Liver (tissue), 9 donors: Measurements from ENCODE around the gene NLRP10. TPM values are rescaled to one million over a fixed set of nuclear protein-coding genes. Genes with fewer than 3 reads are reported as not detected.

ENCODE experiments used
- DNase-seq: peaks from one replicate; pipeline ENCODE4 v3.0.0-alpha.2; 2017; ENCODE audit warnings: low spot score
- H3K27ac ChIP-seq, 2 donors: one replicate each; pipeline ENCODE4 v1.7.0; 2013; ENCODE audit warnings: inconsistent platforms in 2 of 2, low read length in 2 of 2, control low read depth in 1 of 2, low read depth in 1 of 2, mild to moderate bottlenecking in 1 of 2
- H3K27me3 ChIP-seq, 4 donors: one replicate each; pipeline versions ENCODE4 v1.6.1 to v1.7.0; 2013; ENCODE audit warnings: low read length in 3 of 4, inconsistent platforms in 1 of 4, mild to moderate bottlenecking in 1 of 4, moderate library complexity in 1 of 4; ENCODE audit not compliant: control insufficient read depth in 4 of 4, insufficient read depth in 4 of 4
- H3K36me3 ChIP-seq, 4 donors: one replicate each; pipeline versions ENCODE4 v1.6.1 to v1.7.0; 2013; ENCODE audit warnings: low read length in 3 of 4, mild to moderate bottlenecking in 3 of 4, low read depth in 1 of 4, moderate library complexity in 1 of 4; ENCODE audit not compliant: control insufficient read depth in 4 of 4, insufficient read depth in 3 of 4
- H3K4me1 ChIP-seq, 4 donors: one replicate each; pipeline versions ENCODE4 v1.6.1 to v1.7.0; 2013; ENCODE audit warnings: low read length in 3 of 4, mild to moderate bottlenecking in 3 of 4, moderate library complexity in 1 of 4; ENCODE audit not compliant: control insufficient read depth in 4 of 4, insufficient read depth in 4 of 4
- H3K4me3 ChIP-seq, 3 donors: one replicate each; pipeline versions ENCODE4 v1.6.1 to v1.7.0; 2013; ENCODE audit warnings: low read length in 3 of 3, control low read depth in 1 of 3, low read depth in 1 of 3, mild to moderate bottlenecking in 1 of 3
- H3K9ac ChIP-seq, 2 donors: one replicate each; pipeline ENCODE4 v1.7.0; 2013; ENCODE audit warnings: low read length in 2 of 2, mild to moderate bottlenecking in 2 of 2, moderate library complexity in 2 of 2, control low read depth in 1 of 2, low read depth in 1 of 2
- H3K9me3 ChIP-seq, 4 donors: one replicate each; pipeline versions ENCODE4 v1.6.1 to v1.7.0; 2013; ENCODE audit warnings: low read length in 3 of 4; ENCODE audit not compliant: control insufficient read depth in 4 of 4
- EGR1 ChIP-seq, 2 donors: IDR thresholded peaks; 2 replicates each; pipeline ENCODE4 v1.6.1; 2016 to 2018; ENCODE audit warnings: antibody characterized with exemption in 2 of 2, low read depth in 2 of 2
- FOXA1 ChIP-seq: IDR thresholded peaks from 2 replicates; pipeline ENCODE4 v1.6.1; 2016; ENCODE audit warnings: antibody characterized with exemption
- FOXA2 ChIP-seq: IDR thresholded peaks from 2 replicates; pipeline ENCODE4 v1.6.1; 2016; ENCODE audit warnings: antibody characterized with exemption
- GABPA ChIP-seq, 2 donors: IDR thresholded peaks in 1 of 2; conservative IDR thresholded peaks in 1 of 2; 2 replicates each; pipeline ENCODE4 v1.6.1; 2016; ENCODE audit warnings: antibody characterized with exemption in 2 of 2, mild to moderate bottlenecking in 1 of 2, moderate library complexity in 1 of 2
- HNF4A ChIP-seq, 2 donors: conservative IDR thresholded peaks; 2 replicates each; pipeline ENCODE4 v1.6.1; 2016; ENCODE audit warnings: antibody characterized with exemption in 2 of 2, mild to moderate bottlenecking in 2 of 2
- HNF4G ChIP-seq: IDR thresholded peaks from 2 replicates; pipeline ENCODE4 v1.6.1; 2016; ENCODE audit warnings: antibody characterized with exemption
- JUND ChIP-seq, 2 donors: IDR thresholded peaks; 2 replicates each; pipeline ENCODE4 v1.6.1; 2016; ENCODE audit warnings: antibody characterized with exemption in 2 of 2
- NR2F2 ChIP-seq: IDR thresholded peaks from 2 replicates; pipeline ENCODE4 v1.6.1; 2016; ENCODE audit warnings: antibody characterized with exemption
- RAD21 ChIP-seq, 2 donors: IDR thresholded peaks; 2 replicates each; pipeline ENCODE4 v1.6.1; 2016; ENCODE audit warnings: antibody characterized with exemption in 2 of 2, mild to moderate bottlenecking in 2 of 2
- RXRA ChIP-seq, 2 donors: IDR thresholded peaks; 2 replicates each; pipeline ENCODE4 v1.6.1; 2017 to 2018; ENCODE audit warnings: antibody characterized with exemption in 2 of 2, mild to moderate bottlenecking in 1 of 2
- SP1 ChIP-seq: IDR thresholded peaks from 2 replicates; pipeline ENCODE4 v1.6.1; 2018; ENCODE audit warnings: antibody characterized with exemption, mild to moderate bottlenecking
- TAF1 ChIP-seq: conservative IDR thresholded peaks from 2 replicates; pipeline ENCODE4 v1.6.1; 2016; ENCODE audit warnings: antibody characterized with exemption, mild to moderate bottlenecking
- YY1 ChIP-seq: IDR thresholded peaks from 2 replicates; pipeline ENCODE4 v1.6.1; 2016; ENCODE audit warnings: antibody characterized with exemption, mild to moderate bottlenecking
- ZBTB33 ChIP-seq: IDR thresholded peaks from 2 replicates; pipeline ENCODE4 v1.6.1; 2016; ENCODE audit warnings: antibody characterized with exemption
- WGBS: extraction: QIAGEN DNeasy Blood & Tissue Kit; methylation state at CpG from one replicate; pipeline ENCODE4 v1.1.7; 2013; 5-methylcytosine and 5-hydroxymethylcytosine counted together
- polyA plus RNA-seq, 2 donors: library from polyadenylated mRNA; stranded (reverse) in 1 of 2; unstranded in 1 of 2; fragments of 200-250 nt in 1 of 2; fragments of >200 nt in 1 of 2; fragmentation: Nextera tagmentation in 1 of 2; extraction: Ambion mirVana in 1 of 2; gene quantifications; one replicate each; pipeline versions ENCODE4 v1.2.1 to v1.2.3, GENCODE V29; 2013 to 2015
- total RNA-seq, 2 donors: library from RNA; depleted of rRNA; stranded (reverse); fragments of >200 nt; gene quantifications; one replicate each; pipeline ENCODE4 v1.2.3, GENCODE V29; 2014
- TF ChIP-seq, protein P1 (sequence below): IDR thresholded peaks from 2 replicates; pipeline ENCODE4 v1.6.1; 2016; ENCODE audit warnings: antibody characterized with exemption
- TF ChIP-seq, protein P2 (sequence below): IDR thresholded peaks from 2 replicates; pipeline ENCODE4 v1.6.1; 2016; ENCODE audit warnings: antibody characterized with exemption, mild to moderate bottlenecking
- TF ChIP-seq, protein P3 (sequence below): IDR thresholded peaks from 2 replicates; pipeline ENCODE4 v1.6.1; 2016; ENCODE audit warnings: antibody characterized with exemption
- TF ChIP-seq, protein P4 (sequence below): fragments of 150-350 bp; IDR thresholded peaks from 2 replicates; pipeline ENCODE4 v1.5.1; 2017; ENCODE audit warnings: improper control_type of control experiment, low read depth, low read length; ENCODE audit not compliant: missing input control
- donor health status: healthy.
- donor health status: healthy.
- donor health status: healthy.
- donor health status: healthy.
- donor health status: healthy.

The NLRP10 gene
- total and polyA plus RNA-seq, 4 donors = not detected

- TF ChIP-seq JUND (IDR thresholded peaks at IDR 0.05) = no peak
- no peak for TF ChIP-seq SP1
- TF ChIP-seq YY1 = no peak
Measured at GRCh38 chr11:7964873-7965272, 374 bp downstream of the NLRP10 start (continued).

DNA sequence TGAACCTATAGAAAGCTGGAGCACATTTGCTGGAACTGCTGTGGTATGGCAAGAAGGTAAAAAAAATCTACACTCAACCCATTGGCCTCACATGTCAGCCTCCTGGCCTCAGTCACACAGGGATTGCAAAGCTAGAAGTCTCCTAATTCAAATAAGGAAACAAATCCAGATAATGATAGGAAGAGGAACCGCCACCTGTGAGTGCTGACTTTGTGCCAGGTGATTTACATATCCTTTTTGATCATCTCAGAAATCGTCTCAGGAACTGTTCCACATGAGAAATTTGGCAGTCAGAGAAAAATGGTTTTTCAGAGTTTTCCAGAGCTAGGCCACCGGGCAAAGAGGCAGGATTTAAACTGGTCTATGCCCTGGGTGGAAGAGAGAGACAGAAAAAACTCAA lies 986 bp downstream of the NLRP10 start:
- no peak for DNase-seq
- no peaks in the 10 kb centered on the region for H3K9me3 ChIP-seq
- TF ChIP-seq SP1 (no peak), FOXA2 (no peak), TAF1 (no peak), NR2F2 (no peak), ZBTB33 (no peak), GABPA (IDR thresholded peaks at IDR 0.05 in 1 of 2, conservative IDR thresholded peaks at IDR 0.05 in 1 of 2) (no peak), RAD21 (IDR thresholded peaks at IDR 0.05) (no peak), EGR1 (IDR thresholded peaks at IDR 0.05; ENCODE audit: low read depth in 2 of 2) (no peak), HNF4G (no peak), JUND (IDR thresholded peaks at IDR 0.05) (no peak), RXRA (IDR thresholded peaks at IDR 0.05) (no peak), FOXA1 (no peak), YY1 (no peak), HNF4A (conservative IDR thresholded peaks at IDR 0.05) (no peak)
- TF ChIP-seq, protein P1, sequence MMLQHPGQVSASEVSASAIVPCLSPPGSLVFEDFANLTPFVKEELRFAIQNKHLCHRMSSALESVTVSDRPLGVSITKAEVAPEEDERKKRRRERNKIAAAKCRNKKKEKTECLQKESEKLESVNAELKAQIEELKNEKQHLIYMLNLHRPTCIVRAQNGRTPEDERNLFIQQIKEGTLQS = no peak
- TF ChIP-seq, protein P2, sequence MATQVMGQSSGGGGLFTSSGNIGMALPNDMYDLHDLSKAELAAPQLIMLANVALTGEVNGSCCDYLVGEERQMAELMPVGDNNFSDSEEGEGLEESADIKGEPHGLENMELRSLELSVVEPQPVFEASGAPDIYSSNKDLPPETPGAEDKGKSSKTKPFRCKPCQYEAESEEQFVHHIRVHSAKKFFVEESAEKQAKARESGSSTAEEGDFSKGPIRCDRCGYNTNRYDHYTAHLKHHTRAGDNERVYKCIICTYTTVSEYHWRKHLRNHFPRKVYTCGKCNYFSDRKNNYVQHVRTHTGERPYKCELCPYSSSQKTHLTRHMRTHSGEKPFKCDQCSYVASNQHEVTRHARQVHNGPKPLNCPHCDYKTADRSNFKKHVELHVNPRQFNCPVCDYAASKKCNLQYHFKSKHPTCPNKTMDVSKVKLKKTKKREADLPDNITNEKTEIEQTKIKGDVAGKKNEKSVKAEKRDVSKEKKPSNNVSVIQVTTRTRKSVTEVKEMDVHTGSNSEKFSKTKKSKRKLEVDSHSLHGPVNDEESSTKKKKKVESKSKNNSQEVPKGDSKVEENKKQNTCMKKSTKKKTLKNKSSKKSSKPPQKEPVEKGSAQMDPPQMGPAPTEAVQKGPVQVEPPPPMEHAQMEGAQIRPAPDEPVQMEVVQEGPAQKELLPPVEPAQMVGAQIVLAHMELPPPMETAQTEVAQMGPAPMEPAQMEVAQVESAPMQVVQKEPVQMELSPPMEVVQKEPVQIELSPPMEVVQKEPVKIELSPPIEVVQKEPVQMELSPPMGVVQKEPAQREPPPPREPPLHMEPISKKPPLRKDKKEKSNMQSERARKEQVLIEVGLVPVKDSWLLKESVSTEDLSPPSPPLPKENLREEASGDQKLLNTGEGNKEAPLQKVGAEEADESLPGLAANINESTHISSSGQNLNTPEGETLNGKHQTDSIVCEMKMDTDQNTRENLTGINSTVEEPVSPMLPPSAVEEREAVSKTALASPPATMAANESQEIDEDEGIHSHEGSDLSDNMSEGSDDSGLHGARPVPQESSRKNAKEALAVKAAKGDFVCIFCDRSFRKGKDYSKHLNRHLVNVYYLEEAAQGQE = no peak
- TF ChIP-seq, protein P3, sequence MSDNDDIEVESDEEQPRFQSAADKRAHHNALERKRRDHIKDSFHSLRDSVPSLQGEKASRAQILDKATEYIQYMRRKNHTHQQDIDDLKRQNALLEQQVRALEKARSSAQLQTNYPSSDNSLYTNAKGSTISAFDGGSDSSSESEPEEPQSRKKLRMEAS = no peak
- TF ChIP-seq, protein P4, sequence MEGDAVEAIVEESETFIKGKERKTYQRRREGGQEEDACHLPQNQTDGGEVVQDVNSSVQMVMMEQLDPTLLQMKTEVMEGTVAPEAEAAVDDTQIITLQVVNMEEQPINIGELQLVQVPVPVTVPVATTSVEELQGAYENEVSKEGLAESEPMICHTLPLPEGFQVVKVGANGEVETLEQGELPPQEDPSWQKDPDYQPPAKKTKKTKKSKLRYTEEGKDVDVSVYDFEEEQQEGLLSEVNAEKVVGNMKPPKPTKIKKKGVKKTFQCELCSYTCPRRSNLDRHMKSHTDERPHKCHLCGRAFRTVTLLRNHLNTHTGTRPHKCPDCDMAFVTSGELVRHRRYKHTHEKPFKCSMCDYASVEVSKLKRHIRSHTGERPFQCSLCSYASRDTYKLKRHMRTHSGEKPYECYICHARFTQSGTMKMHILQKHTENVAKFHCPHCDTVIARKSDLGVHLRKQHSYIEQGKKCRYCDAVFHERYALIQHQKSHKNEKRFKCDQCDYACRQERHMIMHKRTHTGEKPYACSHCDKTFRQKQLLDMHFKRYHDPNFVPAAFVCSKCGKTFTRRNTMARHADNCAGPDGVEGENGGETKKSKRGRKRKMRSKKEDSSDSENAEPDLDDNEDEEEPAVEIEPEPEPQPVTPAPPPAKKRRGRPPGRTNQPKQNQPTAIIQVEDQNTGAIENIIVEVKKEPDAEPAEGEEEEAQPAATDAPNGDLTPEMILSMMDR = no peak
- H3K36me3 ChIP-seq = no peaks in the 10 kb centered on the region
- no peaks in the 10 kb centered on the region for H3K27me3 ChIP-seq
- no peak overlapping the region for H3K27ac ChIP-seq
- 73% methylated on average over 3 of the region's 3 CpGs for WGBS
- H3K4me3 ChIP-seq = no peak overlapping the region
- H3K4me1 ChIP-seq = no peaks in the 10 kb centered on the region
- H3K9ac ChIP-seq = no peak overlapping the region
